Gastroesophageal sphincter (tissue), 3 donors: ENCODE measurements around the gene IL1A.

Experiments
- EP300 ChIP-seq: sonication (generic); formaldehyde crosslinking; IDR thresholded peaks from one replicate; pipeline ENCODE4 v1.6.1; 2017; ENCODE audit warnings: antibody characterized with exemption, mild to moderate bottlenecking
- POLR2A ChIP-seq, 2 donors: fragments of 450-650 bp; IDR thresholded peaks; one replicate each; pipeline ENCODE4 v1.6.1; 2017; ENCODE audit warnings: antibody characterized with exemption in 2 of 2, mild to moderate bottlenecking in 2 of 2, moderate library complexity in 1 of 2
- POLR2AphosphoS5 ChIP-seq: sonication (generic); formaldehyde crosslinking; IDR thresholded peaks from one replicate; pipeline ENCODE4 v1.6.1; 2017; ENCODE audit warnings: antibody characterized with exemption
- TF ChIP-seq, protein P1 (sequence below), 4 experiments: fragments of 200-600 bp in 2 of 4; fragments of 450-650 bp in 2 of 4; sonication (generic) in 1 of 4; IDR thresholded peaks; one replicate each; pipeline ENCODE4 v1.5.1; 2017 to 2019; ENCODE audit warnings: antibody characterized with exemption in 4 of 4, mild to moderate bottlenecking in 2 of 4, moderate library complexity in 2 of 4

GRCh38 chr2:112787729-112788393 is 3.6 kb upstream of the IL1A start:
- TF ChIP-seq, protein P1, sequence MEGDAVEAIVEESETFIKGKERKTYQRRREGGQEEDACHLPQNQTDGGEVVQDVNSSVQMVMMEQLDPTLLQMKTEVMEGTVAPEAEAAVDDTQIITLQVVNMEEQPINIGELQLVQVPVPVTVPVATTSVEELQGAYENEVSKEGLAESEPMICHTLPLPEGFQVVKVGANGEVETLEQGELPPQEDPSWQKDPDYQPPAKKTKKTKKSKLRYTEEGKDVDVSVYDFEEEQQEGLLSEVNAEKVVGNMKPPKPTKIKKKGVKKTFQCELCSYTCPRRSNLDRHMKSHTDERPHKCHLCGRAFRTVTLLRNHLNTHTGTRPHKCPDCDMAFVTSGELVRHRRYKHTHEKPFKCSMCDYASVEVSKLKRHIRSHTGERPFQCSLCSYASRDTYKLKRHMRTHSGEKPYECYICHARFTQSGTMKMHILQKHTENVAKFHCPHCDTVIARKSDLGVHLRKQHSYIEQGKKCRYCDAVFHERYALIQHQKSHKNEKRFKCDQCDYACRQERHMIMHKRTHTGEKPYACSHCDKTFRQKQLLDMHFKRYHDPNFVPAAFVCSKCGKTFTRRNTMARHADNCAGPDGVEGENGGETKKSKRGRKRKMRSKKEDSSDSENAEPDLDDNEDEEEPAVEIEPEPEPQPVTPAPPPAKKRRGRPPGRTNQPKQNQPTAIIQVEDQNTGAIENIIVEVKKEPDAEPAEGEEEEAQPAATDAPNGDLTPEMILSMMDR (IDR thresholded peaks at IDR 0.05) = no peak
- no peak for TF ChIP-seq EP300
- TF ChIP-seq POLR2AphosphoS5 = no peak
- TF ChIP-seq POLR2A (IDR thresholded peaks at IDR 0.05) = no peak
